ENCODE measurements around the gene CGNL1.

The CGNL1 gene

DNA sequence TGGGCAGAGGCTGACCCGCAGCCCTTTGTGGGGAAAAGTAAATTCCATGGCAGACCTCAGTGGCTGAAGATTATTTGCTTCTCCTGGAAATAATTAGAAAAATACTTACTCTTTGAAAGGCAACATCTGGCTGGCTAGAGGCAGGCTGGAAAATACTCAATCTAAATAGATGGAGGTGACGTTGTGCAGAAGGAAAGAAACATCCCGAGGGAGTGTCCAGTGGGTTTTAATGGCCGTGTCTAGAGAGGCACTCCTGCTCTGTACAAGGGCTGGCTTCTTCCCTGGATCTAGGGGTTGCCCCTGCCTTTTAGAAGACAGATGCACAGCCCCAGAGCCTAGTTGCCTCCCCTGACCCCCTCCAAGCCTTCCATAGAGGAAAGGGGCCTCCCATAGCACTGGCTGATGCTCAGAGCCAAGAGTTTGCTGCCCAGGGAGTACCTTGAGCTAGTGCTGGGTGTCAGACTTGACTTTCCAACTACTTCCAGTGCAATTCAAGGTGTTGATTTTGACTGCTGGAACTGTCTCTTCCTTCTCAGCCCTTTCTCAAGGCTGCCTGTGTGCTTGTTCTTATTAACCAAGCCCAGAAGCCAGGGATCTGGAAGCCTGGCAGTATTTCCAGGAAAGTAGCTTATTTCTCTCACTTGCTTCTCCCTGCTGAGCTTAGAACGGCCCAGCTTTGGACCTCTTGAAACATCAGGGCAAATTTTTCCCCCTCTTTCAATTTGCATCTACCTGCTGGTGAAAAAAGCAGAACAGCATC is 27.4 kb downstream of the CGNL1 start:
- H3K27me3 ChIP-seq (ENCODE audit: insufficient read depth, low read length, poor library complexity) = peaks cover 10% of the 10 kb centered on the region
- no peaks in the 10 kb centered on the region for H3K4me1 ChIP-seq (ENCODE audit: insufficient read depth, low read length)
- DNase-seq (no peak), ATAC-seq (ENCODE audit: insufficient read depth, low read depth) (no peak)
- no peak overlapping the region for H3K4me3 ChIP-seq (ENCODE audit: low read depth in 1 of 2, low read length in 2 of 2)
- no peaks in the 10 kb centered on the region for H3K9me3 ChIP-seq (ENCODE audit: insufficient read depth, low read length, severe bottlenecking)
- H3K36me3 ChIP-seq (ENCODE audit: insufficient read depth, low read length) = no peaks in the 10 kb centered on the region
- H3K27ac ChIP-seq (ENCODE audit: low read length) = no peak overlapping the region
- no peaks in the 10 kb centered on the region for H4K20me1 ChIP-seq (ENCODE audit: insufficient read depth, low read length)
- no peaks in the 10 kb centered on the region for H3K79me2 ChIP-seq (ENCODE audit: insufficient read depth, low read length)
- TF ChIP-seq EZH2 (IDR thresholded peaks at IDR 0.05; ENCODE audit: borderline replicate concordance, low read depth, low read length, severe bottlenecking) (no peak), CTCF (IDR thresholded peaks at IDR 0.05; ENCODE audit: borderline replicate concordance, extremely low read depth, low read length, poor library complexity, severe bottlenecking) (no peak)
- H3K4me2 ChIP-seq (ENCODE audit: insufficient read depth, low read length) = no peak overlapping the region
- no peak overlapping the region for H2AFZ ChIP-seq (ENCODE audit: low read depth, low read length)
- no peak overlapping the region for H3K9ac ChIP-seq (ENCODE audit: low read depth, low read length)

DNA sequence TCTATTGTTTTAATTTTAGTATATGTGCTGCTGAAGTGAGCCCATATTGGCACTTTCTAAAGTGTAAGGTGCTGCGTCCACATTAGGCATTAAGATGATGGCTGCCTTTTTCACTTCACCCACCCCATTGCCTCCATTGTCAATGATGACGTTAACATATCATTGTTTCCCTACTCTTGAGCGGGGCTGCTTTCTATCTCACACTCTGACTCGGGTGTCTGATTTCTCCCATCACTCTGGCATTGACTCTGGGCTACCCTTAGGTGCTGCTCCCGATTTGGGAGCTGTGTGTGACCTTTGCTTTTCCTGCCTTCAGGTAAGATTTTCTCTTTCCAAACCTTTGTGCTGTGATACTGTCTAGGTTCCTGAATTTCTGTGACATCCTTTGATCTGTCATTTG is 28.8 kb downstream of the CGNL1 start:
- DNase-seq (no peak), ATAC-seq (ENCODE audit: insufficient read depth, low read depth) (no peak)
- no peak for TF ChIP-seq CTCF (IDR thresholded peaks at IDR 0.05; ENCODE audit: borderline replicate concordance, extremely low read depth, low read length, poor library complexity, severe bottlenecking)
- TF ChIP-seq EZH2 (IDR thresholded peaks at IDR 0.05; ENCODE audit: borderline replicate concordance, low read depth, low read length, severe bottlenecking) = no peak
- peaks cover 12% of the 10 kb centered on the region for H3K27me3 ChIP-seq (ENCODE audit: insufficient read depth, low read length, poor library complexity)
- H4K20me1 ChIP-seq (ENCODE audit: insufficient read depth, low read length) = no peaks in the 10 kb centered on the region
- no peaks in the 10 kb centered on the region for H3K36me3 ChIP-seq (ENCODE audit: insufficient read depth, low read length)
- no peak overlapping the region for H3K27ac ChIP-seq (ENCODE audit: low read length)
- no peaks in the 10 kb centered on the region for H3K79me2 ChIP-seq (ENCODE audit: insufficient read depth, low read length)
- no peak overlapping the region for H2AFZ ChIP-seq (ENCODE audit: low read depth, low read length)
- no peaks in the 10 kb centered on the region for H3K9me3 ChIP-seq (ENCODE audit: insufficient read depth, low read length, severe bottlenecking)
- no peaks in the 10 kb centered on the region for H3K4me1 ChIP-seq (ENCODE audit: insufficient read depth, low read length)
- no peak overlapping the region for H3K9ac ChIP-seq (ENCODE audit: low read depth, low read length)
- no peak overlapping the region for H3K4me2 ChIP-seq (ENCODE audit: insufficient read depth, low read length)
- no peak overlapping the region for H3K4me3 ChIP-seq (ENCODE audit: low read depth in 1 of 2, low read length in 2 of 2)

DNA sequence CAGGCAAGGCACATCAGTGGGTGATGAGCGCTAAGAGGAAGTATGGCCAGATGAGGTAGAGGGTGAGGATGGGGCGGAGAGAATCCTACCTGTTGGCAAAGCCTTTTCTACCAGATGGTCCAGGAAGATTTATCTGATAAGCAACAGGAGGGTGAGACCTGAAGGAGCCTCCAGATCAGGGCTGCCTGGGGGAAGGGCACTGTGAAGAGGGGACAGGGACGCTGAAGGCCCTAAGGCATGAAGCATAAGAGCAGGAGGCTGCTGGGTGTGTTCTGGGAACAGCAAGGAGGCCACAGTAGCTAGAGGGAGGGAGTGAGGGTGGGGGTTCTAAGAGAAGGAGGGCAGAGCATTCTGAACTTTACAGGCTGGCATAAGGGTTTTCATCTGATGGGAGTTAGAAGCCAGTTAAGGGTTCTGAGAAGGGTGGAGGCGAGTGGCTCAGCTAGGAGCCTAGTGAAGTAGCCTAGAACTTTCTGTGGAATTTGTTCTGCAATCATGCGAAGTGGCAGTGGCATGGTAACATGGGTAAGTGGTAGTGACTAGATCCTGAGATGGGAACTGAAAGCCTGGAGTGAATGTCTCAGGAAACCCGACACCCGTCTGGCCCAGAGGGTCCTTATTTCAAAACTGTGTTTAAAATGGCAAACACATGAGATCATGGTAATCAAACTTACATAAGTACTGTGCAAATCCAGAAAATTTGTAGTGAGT is 29.9 kb downstream of the CGNL1 start:
- H3K27ac ChIP-seq (ENCODE audit: low read length) = no peak overlapping the region
- H3K27me3 ChIP-seq (ENCODE audit: insufficient read depth, low read length, poor library complexity) = peaks cover 14% of the 10 kb centered on the region
- TF ChIP-seq CTCF (IDR thresholded peaks at IDR 0.05; ENCODE audit: borderline replicate concordance, extremely low read depth, low read length, poor library complexity, severe bottlenecking) = no peak
- TF ChIP-seq EZH2 (IDR thresholded peaks at IDR 0.05; ENCODE audit: borderline replicate concordance, low read depth, low read length, severe bottlenecking) = no peak
- no peaks in the 10 kb centered on the region for H4K20me1 ChIP-seq (ENCODE audit: insufficient read depth, low read length)
- H3K9ac ChIP-seq (ENCODE audit: low read depth, low read length) = no peak overlapping the region
- H3K79me2 ChIP-seq (ENCODE audit: insufficient read depth, low read length) = no peaks in the 10 kb centered on the region
- no peak overlapping the region for H2AFZ ChIP-seq (ENCODE audit: low read depth, low read length)
- H3K4me1 ChIP-seq (ENCODE audit: insufficient read depth, low read length) = no peaks in the 10 kb centered on the region
- no peak overlapping the region for H3K4me2 ChIP-seq (ENCODE audit: insufficient read depth, low read length)
- ATAC-seq (ENCODE audit: insufficient read depth, low read depth) = no peak
- no peak for DNase-seq
- H3K9me3 ChIP-seq (ENCODE audit: insufficient read depth, low read length, severe bottlenecking) = no peaks in the 10 kb centered on the region
- H3K36me3 ChIP-seq (ENCODE audit: insufficient read depth, low read length) = no peaks in the 10 kb centered on the region
- H3K4me3 ChIP-seq (ENCODE audit: low read depth in 1 of 2, low read length in 2 of 2) = no peak overlapping the region

All from DND-41 (cell line).